GM12878 (cell line): ENCODE results near the gene MAST2.

ENCODE experiments used
- BHLHE40 ChIP-seq, 2 experiments: fragments of 450-650 bp in 1 of 2; IDR thresholded peaks; 2 replicates each; pipeline ENCODE4 v1.6.1; 2011 to 2017; ENCODE audit warnings: low read depth in 2 of 2, borderline replicate concordance in 1 of 2, improper control_type of control experiment in 1 of 2, low read length in 1 of 2, mild to moderate bottlenecking in 1 of 2
- EGR1 ChIP-seq, 2 experiments: IDR thresholded peaks; 1 replicate in 1 of 2; 2 replicates in 1 of 2; pipeline ENCODE4 v1.6.1; 2011 to 2012; ENCODE audit warnings: low read depth in 2 of 2, low read length in 2 of 2, borderline replicate concordance in 1 of 2, mild to moderate bottlenecking in 1 of 2, moderate library complexity in 1 of 2
- EP300 ChIP-seq, 2 experiments: fragments of 150-350 bp in 1 of 2; IDR thresholded peaks; 2 replicates each; pipeline ENCODE4 v1.6.1; 2011 to 2012; ENCODE audit warnings: low read depth in 2 of 2, low read length in 2 of 2, borderline replicate concordance in 1 of 2, improper control_type of control experiment in 1 of 2, inconsistent platforms in 1 of 2; ENCODE audit not compliant: control insufficient read depth in 1 of 2
- MEF2A ChIP-seq: IDR thresholded peaks from 2 replicates; pipeline ENCODE4 v1.6.1; 2011; ENCODE audit warnings: low read depth, mild to moderate bottlenecking, low read length, moderate library complexity; ENCODE audit not compliant: insufficient read depth
- POLR2A ChIP-seq: IDR thresholded peaks from 2 replicates; pipeline ENCODE4 v1.6.1; 2011; ENCODE audit warnings: low read depth, mild to moderate bottlenecking, low read length
- TARDBP ChIP-seq: IDR thresholded peaks from 2 replicates; pipeline ENCODE4 v1.6.1; 2016; ENCODE audit warnings: borderline replicate concordance
- ZNF274 ChIP-seq: IDR thresholded peaks from one replicate; pipeline ENCODE4 v1.8.0; 2011; ENCODE audit not compliant: insufficient read length, insufficient read depth
- ZNF384 ChIP-seq: IDR thresholded peaks from 2 replicates; pipeline ENCODE4 v1.6.1; 2012; ENCODE audit warnings: low read depth, mild to moderate bottlenecking, low read length, improper control_type of control experiment, borderline replicate concordance
- TF ChIP-seq, protein P1 (sequence below), 3 experiments: IDR thresholded peaks in 2 of 3; conservative IDR thresholded peaks in 1 of 3; 2 replicates each; pipeline ENCODE4 v1.5.1; 2011; ENCODE audit warnings: low read depth in 3 of 3, low read length in 3 of 3, mild to moderate bottlenecking in 3 of 3, control low read depth in 2 of 3, moderate library complexity in 2 of 3, inconsistent platforms in 1 of 3, mixed read lengths in 1 of 3; ENCODE audit not compliant: control insufficient read depth in 2 of 3, insufficient read depth in 1 of 3; ENCODE audit errors: extremely low read depth in 1 of 3
- TF ChIP-seq, protein P2 (sequence below): fragments of 450-650 bp; IDR thresholded peaks from 2 replicates; pipeline ENCODE4 v1.6.1; 2017; ENCODE audit warnings: mild to moderate bottlenecking
- TF ChIP-seq, protein P3 (sequence below): IDR thresholded peaks from 2 replicates; pipeline ENCODE4 v1.6.1; 2011; ENCODE audit warnings: low read depth, low read length, improper control_type of control experiment, borderline replicate concordance
- TF ChIP-seq, protein P4 (sequence below): fragments of 150-350 bp; IDR thresholded peaks from 2 replicates; pipeline ENCODE4 v1.6.1; 2016; ENCODE audit warnings: low read depth, low read length
- TF ChIP-seq, protein P5 (sequence below): IDR thresholded peaks from 2 replicates; pipeline ENCODE4 v1.6.1; 2011; ENCODE audit warnings: borderline replicate concordance, low read depth, mild to moderate bottlenecking, moderate library complexity, mixed read lengths, low read length; ENCODE audit not compliant: insufficient read depth; ENCODE audit errors: extremely low read length
- TF ChIP-seq, protein P6 (sequence below): IDR thresholded peaks from 2 replicates; pipeline ENCODE4 v1.6.1; 2012; ENCODE audit warnings: mild to moderate bottlenecking, low read depth, low read length

DNA sequence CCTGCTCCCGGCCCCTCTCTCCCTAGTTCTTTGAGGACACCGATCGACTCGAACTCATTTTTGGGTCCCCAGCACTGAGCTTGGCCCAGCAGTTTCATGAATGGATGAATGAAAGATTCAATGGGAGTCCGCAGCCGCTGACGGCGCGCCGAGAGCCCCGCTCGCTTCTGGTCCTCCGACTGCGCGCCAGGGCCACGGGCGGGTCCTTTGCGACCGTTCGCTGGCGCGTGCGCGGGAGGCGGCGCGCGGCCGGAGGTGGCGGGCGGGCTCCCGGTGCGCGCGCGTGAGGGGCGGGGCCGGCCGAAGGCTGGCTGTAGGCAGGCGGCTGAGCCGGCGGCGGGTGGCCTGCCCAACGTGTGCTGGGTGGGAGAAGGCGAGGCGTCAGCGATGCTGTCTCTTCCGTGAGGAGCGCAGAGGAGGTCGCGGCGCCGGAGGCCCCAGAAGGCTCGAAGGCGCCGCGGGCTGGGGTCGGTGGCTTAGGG lies at the start of gene MAST2:
- TF ChIP-seq EGR1 (IDR thresholded peaks at IDR 0.05; ENCODE audit: borderline replicate concordance in 1 of 2, low read depth in 2 of 2, low read length in 2 of 2) (no peak), MEF2A (no peak), TARDBP (no peak), EP300 (IDR thresholded peaks at IDR 0.05; ENCODE audit: borderline replicate concordance in 1 of 2, control insufficient read depth in 1 of 2, low read depth in 2 of 2, low read length in 2 of 2) (no peak), ZNF384 (no peak), ZNF274 (no peak), POLR2A (peak; percentile 84), BHLHE40 (IDR thresholded peaks at IDR 0.05; ENCODE audit: borderline replicate concordance in 1 of 2, low read depth in 2 of 2, low read length in 1 of 2) (peak in 1 of 2 experiments; percentile 89; a peak in 2 of 4 replicates)
- TF ChIP-seq, protein P1, sequence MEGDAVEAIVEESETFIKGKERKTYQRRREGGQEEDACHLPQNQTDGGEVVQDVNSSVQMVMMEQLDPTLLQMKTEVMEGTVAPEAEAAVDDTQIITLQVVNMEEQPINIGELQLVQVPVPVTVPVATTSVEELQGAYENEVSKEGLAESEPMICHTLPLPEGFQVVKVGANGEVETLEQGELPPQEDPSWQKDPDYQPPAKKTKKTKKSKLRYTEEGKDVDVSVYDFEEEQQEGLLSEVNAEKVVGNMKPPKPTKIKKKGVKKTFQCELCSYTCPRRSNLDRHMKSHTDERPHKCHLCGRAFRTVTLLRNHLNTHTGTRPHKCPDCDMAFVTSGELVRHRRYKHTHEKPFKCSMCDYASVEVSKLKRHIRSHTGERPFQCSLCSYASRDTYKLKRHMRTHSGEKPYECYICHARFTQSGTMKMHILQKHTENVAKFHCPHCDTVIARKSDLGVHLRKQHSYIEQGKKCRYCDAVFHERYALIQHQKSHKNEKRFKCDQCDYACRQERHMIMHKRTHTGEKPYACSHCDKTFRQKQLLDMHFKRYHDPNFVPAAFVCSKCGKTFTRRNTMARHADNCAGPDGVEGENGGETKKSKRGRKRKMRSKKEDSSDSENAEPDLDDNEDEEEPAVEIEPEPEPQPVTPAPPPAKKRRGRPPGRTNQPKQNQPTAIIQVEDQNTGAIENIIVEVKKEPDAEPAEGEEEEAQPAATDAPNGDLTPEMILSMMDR (IDR thresholded peaks at IDR 0.05 in 2 of 3, conservative IDR thresholded peaks at IDR 0.05 in 1 of 3; ENCODE audit: control insufficient read depth in 2 of 3, extremely low read depth in 1 of 3, insufficient read depth in 1 of 3, low read depth in 3 of 3, low read length in 3 of 3), result no peak
- TF ChIP-seq, protein P2, sequence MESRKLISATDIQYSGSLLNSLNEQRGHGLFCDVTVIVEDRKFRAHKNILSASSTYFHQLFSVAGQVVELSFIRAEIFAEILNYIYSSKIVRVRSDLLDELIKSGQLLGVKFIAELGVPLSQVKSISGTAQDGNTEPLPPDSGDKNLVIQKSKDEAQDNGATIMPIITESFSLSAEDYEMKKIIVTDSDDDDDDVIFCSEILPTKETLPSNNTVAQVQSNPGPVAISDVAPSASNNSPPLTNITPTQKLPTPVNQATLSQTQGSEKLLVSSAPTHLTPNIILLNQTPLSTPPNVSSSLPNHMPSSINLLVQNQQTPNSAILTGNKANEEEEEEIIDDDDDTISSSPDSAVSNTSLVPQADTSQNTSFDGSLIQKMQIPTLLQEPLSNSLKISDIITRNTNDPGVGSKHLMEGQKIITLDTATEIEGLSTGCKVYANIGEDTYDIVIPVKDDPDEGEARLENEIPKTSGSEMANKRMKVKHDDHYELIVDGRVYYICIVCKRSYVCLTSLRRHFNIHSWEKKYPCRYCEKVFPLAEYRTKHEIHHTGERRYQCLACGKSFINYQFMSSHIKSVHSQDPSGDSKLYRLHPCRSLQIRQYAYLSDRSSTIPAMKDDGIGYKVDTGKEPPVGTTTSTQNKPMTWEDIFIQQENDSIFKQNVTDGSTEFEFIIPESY, result no peak
- TF ChIP-seq, protein P3, sequence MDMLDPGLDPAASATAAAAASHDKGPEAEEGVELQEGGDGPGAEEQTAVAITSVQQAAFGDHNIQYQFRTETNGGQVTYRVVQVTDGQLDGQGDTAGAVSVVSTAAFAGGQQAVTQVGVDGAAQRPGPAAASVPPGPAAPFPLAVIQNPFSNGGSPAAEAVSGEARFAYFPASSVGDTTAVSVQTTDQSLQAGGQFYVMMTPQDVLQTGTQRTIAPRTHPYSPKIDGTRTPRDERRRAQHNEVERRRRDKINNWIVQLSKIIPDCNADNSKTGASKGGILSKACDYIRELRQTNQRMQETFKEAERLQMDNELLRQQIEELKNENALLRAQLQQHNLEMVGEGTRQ, result no peak
- TF ChIP-seq, protein P4, sequence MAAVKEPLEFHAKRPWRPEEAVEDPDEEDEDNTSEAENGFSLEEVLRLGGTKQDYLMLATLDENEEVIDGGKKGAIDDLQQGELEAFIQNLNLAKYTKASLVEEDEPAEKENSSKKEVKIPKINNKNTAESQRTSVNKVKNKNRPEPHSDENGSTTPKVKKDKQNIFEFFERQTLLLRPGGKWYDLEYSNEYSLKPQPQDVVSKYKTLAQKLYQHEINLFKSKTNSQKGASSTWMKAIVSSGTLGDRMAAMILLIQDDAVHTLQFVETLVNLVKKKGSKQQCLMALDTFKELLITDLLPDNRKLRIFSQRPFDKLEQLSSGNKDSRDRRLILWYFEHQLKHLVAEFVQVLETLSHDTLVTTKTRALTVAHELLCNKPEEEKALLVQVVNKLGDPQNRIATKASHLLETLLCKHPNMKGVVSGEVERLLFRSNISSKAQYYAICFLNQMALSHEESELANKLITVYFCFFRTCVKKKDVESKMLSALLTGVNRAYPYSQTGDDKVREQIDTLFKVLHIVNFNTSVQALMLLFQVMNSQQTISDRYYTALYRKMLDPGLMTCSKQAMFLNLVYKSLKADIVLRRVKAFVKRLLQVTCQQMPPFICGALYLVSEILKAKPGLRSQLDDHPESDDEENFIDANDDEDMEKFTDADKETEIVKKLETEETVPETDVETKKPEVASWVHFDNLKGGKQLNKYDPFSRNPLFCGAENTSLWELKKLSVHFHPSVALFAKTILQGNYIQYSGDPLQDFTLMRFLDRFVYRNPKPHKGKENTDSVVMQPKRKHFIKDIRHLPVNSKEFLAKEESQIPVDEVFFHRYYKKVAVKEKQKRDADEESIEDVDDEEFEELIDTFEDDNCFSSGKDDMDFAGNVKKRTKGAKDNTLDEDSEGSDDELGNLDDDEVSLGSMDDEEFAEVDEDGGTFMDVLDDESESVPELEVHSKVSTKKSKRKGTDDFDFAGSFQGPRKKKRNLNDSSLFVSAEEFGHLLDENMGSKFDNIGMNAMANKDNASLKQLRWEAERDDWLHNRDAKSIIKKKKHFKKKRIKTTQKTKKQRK, result no peak
- TF ChIP-seq, protein P5, sequence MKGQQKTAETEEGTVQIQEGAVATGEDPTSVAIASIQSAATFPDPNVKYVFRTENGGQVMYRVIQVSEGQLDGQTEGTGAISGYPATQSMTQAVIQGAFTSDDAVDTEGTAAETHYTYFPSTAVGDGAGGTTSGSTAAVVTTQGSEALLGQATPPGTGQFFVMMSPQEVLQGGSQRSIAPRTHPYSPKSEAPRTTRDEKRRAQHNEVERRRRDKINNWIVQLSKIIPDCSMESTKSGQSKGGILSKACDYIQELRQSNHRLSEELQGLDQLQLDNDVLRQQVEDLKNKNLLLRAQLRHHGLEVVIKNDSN, result no peak
- TF ChIP-seq, protein P6, sequence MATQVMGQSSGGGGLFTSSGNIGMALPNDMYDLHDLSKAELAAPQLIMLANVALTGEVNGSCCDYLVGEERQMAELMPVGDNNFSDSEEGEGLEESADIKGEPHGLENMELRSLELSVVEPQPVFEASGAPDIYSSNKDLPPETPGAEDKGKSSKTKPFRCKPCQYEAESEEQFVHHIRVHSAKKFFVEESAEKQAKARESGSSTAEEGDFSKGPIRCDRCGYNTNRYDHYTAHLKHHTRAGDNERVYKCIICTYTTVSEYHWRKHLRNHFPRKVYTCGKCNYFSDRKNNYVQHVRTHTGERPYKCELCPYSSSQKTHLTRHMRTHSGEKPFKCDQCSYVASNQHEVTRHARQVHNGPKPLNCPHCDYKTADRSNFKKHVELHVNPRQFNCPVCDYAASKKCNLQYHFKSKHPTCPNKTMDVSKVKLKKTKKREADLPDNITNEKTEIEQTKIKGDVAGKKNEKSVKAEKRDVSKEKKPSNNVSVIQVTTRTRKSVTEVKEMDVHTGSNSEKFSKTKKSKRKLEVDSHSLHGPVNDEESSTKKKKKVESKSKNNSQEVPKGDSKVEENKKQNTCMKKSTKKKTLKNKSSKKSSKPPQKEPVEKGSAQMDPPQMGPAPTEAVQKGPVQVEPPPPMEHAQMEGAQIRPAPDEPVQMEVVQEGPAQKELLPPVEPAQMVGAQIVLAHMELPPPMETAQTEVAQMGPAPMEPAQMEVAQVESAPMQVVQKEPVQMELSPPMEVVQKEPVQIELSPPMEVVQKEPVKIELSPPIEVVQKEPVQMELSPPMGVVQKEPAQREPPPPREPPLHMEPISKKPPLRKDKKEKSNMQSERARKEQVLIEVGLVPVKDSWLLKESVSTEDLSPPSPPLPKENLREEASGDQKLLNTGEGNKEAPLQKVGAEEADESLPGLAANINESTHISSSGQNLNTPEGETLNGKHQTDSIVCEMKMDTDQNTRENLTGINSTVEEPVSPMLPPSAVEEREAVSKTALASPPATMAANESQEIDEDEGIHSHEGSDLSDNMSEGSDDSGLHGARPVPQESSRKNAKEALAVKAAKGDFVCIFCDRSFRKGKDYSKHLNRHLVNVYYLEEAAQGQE, result no peak
